ENCODE results near the gene CFAP46.

Gene CFAP46

GRCh38 chr10:132804287-132804686 lies 138.1 kb downstream of the CFAP46 start:
- no peak for TF ChIP-seq CTCF (IDR thresholded peaks at IDR 0.05; ENCODE audit: low read length, missing control alignments)
- no peak for DNase-seq (ENCODE audit: low read depth)
- H3K4me3 ChIP-seq (replicated peaks; ENCODE audit: low read depth, low read length), result no peak overlapping the region

DNA sequence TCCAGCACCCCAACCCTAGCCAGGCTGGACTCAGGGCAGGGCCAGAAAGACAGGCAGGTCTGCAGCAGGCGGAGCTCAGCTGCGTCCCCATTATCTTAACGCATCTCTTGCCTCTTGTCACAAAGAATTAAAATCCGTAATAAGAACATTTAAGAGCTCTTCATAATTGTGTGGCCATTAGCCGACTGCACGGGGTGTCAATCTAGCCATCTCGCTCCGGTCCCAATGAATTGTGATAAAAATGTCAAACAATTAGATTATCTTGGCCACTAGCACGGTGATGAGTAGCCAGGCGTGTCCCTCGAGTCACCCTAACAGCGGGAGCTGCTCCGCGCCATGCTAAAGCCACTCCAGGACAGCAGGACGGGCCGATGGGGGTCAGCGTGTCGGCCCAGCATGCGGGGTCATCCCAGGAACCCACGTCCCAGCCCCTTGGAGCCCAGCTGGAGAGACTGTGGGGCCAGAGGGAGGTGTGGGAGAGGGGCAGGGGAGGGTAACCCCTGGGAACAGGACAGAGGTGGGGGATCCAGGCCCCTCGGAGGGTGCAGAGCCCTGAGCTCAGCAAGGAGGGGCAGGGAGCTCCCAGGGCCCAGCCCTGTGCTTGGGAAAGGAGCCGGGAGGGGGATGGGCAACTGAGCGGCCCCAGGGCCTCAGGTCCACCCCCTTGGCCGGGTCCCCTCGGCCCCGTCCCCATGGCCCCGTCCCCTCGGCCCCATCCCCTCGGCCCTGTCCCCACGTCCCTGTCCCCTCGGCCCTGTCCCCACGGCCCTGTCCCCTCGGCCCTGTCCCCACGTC lies 138.8 kb downstream of the CFAP46 start:
- no peak for TF ChIP-seq CTCF (IDR thresholded peaks at IDR 0.05; ENCODE audit: low read length, missing control alignments)
- DNase-seq (ENCODE audit: low read depth), result no peak
- H3K4me3 ChIP-seq (replicated peaks; ENCODE audit: low read depth, low read length), result no peak overlapping the region

DNA sequence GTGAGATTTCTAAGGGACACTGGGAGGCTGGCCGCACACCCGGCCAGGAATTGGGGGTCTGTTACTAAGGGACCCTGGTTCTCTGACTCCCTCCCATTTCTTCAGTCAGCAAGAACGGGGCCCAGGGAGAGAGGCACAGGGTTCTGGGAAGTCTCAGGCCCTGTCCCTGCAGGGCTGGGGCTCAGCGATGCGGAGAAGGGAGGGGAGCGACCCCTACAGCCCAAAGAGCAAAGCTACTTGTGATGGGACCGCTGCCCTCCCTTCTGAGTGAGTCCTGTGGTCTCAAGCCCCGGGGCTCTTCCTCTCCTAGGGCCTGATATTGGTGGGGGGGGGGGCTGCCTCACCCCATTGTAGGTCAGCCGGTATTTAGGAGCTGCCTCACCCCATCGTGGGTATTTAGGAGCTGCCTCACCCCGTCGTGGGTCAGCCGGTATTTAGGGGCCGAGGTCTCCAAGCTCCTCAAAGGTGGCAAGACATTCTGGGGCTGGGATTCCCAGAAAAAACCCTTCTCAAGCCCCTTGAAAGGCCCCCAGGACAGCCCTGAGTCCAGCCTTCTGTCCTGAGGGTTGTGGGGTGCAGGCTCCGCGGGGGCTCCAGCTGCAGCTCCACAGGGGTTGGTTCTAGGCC lies 139.6 kb downstream of the CFAP46 start:
- no peak overlapping the region for H3K4me3 ChIP-seq (replicated peaks; ENCODE audit: low read depth, low read length)
- no peak for DNase-seq (ENCODE audit: low read depth)
- TF ChIP-seq CTCF (IDR thresholded peaks at IDR 0.05; ENCODE audit: low read length, missing control alignments), result no peak

DNA sequence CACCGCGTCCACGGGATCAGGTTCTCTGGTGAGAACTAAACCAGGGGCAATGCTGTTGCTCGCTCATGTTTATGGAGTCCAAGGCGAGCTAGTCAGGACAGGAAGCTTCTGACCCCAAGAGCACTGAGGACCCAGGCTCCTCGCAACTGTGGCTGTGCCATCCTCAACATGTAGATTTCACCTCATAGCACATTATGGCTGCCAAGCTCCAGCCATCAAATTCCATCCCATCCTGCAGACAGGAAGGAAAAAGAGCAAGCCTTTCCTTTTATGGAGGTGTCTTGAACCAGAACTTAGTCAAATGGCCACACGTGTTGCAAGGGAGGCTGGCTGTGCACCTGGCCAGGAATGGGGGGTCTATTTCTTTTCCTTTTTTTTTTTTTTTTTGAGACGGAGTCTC lies 140.3 kb downstream of the CFAP46 start:
- no peak for TF ChIP-seq CTCF (IDR thresholded peaks at IDR 0.05; ENCODE audit: low read length, missing control alignments)
- H3K4me3 ChIP-seq (replicated peaks; ENCODE audit: low read depth, low read length), result no peak overlapping the region
- DNase-seq (ENCODE audit: low read depth), result no peak

DNA sequence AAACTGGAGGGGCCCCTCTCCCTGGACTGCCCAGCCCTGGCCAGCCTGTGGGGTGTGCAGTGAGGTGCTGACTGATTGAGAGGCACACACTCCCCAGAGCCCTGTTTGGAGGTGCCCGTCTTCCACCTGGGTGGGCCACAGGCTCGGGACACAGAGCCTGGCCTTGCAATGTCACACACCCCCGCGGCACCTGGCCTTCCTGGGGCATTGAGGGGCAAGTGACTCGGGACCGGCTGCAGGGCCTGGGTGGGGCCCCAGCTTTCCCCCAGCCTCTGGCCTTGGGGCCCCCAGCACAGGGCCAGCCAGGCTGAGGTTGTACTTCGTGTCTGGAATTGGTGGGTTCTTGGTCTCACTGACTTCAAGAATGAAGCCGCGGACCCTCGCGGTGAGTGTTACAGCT lies 142.5 kb downstream of the CFAP46 start:
- TF ChIP-seq CTCF (IDR thresholded peaks at IDR 0.05; ENCODE audit: low read length, missing control alignments), result no peak
- no peak overlapping the region for H3K4me3 ChIP-seq (replicated peaks; ENCODE audit: low read depth, low read length)
- no peak for DNase-seq (ENCODE audit: low read depth)

DNA sequence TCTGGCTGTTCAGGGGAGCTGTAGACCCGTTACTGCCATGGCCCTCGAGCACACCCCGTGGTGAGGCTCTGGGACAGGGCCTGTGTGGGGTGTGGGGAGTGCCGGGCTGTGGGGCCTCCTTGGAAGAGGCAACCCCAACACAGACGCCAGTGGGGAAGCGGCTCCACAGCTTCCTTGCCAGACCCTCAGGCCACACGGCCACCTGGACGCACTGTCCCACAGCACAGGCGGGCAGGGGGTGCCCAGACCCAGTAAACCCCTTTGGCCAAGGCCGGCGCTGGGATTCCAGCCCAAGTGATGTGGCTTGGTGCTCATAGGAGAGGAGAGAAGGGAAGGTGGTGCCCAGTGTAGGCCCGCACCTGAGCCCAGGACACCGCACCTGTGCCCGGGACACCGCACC lies 143.5 kb downstream of the CFAP46 start:
- DNase-seq (ENCODE audit: low read depth), result no peak
- no peak overlapping the region for H3K4me3 ChIP-seq (replicated peaks; ENCODE audit: low read depth, low read length)

More for the DNA sequence above, 143.5 kb downstream of the CFAP46 start:
- no peak for TF ChIP-seq CTCF (IDR thresholded peaks at IDR 0.05; ENCODE audit: low read length, missing control alignments)

Data from fibroblast of pulmonary artery (primary cell).